ENCODE data around the gene ECE1. TPM values are rescaled to one million over a fixed set of nuclear protein-coding genes. Genes with fewer than 3 reads are reported as not detected.
"Not testable (repeated sequence)": the region's sequence is repeated elsewhere in the genome, so short reads cannot be mapped to it uniquely, and the experiment has no call there.

Gene ECE1
- total RNA-seq, 4 donors from 2014 or later: 105 to 122 (median 112) TPM

DNA sequence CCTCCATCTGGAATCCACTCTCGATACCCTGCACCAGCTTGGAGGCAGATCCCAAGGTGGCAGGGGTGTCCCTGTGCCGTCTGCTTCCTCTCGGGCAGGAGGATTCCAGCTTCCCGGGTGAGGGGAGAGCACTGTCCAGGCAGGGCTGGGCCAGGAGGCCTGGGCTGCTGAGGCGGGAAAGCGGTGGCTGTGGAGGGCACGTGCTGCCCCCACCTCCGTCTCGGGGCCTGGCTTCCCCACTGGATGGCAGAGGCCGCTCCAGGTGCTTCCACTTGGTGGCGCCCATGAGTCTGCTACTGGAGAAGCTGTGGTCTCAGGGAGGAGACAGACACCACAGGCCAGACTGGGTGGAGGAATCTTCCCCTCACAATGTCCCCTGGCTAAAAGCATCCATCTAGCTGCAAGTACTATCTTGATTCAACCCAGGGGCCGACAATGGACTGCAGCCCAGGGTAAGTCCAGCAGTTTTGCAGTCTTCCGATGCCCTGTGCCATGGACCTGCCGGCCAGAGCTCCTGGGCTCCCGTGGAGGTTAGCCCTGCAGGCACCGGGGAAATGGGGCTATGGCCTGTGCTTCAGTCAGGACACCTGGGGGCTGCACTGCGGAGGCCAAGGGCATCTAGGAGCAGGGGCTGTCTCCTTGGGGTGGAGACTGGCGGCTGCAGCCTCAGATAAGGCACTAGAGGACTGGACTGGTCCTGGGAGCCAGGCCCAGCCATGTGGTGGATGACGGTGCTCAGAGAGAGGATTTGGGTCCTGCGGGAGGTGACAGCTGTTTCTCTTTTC lies 72.3 kb downstream of the ECE1 start:
- Histone ChIP-seq H3K4me1 (no peaks in the 10 kb centered on the region), H3K9me3 (no peaks in the 10 kb centered on the region), H3K27me3 (no peaks in the 10 kb centered on the region), H3K36me3 (peaks cover 0 to 49% (median 0%) of the 10 kb centered on the region in 3 donors), H3K27ac (no peak overlapping the region), H3K4me3 (no peak overlapping the region)
- peak in 1 of 3 donors; percentile 58 for DNase-seq
- TF ChIP-seq POLR2A (IDR thresholded peaks at IDR 0.05): no peak
- TF ChIP-seq CTCF (IDR thresholded peaks at IDR 0.05): peak in 3 of 6 experiments; percentile 25 to 28 (median 26)

DNA sequence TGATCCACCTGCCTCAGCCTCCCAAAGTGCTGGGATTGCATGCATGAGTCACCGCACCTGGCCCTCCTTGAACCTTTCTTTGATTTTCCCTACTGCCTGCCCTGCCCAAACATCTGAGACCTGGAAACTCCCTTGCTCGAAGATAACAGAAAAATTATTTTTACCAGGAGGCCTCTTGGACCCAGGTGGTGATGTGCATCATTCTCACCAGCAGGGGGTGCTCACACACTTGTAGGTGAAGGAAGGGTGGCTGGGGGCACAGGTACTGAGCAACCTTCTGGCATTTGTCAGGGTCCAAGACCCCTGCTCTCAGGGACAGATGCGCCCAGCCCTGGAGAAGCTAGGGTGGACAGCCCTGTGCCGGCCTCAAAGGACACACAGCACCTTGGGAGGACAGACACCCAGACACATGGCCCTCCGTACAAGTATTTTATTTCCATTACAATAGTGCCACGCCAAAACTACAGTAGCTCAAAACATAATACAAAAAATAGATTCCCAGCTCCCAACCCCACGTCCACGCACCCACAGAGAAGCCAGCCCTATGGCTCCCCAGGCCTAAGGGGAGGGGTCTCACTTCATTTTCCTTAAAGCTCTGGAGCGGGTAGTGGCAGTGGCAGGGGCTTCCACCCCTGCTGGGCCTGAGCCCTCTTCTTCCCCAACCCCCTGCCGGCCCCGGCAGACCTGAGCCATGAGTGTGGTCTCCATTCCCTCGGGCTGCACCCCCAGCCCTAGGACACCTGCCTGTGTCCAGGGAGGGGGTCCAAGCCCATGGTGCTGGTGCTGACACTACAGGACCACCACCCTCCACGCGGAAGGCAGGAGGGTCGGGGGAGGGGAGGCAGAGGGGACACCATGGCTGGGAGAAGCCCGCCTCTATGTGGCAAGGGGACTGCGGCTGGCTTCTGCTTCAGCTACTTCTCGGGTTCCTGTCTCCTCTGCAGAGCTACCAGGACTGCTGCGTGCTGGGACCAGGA lies 73.1 kb downstream of the ECE1 start:
- Histone ChIP-seq H3K4me3 (no peak overlapping the region), H3K9me3 (no peaks in the 10 kb centered on the region), H3K4me1 (no peaks in the 10 kb centered on the region), H3K27ac (no peak overlapping the region), H3K27me3 (no peaks in the 10 kb centered on the region), H3K36me3 (peaks cover 0 to 40% (median 0%) of the 10 kb centered on the region in 3 donors)
- TF ChIP-seq CTCF (IDR thresholded peaks at IDR 0.05): peak; percentile 59 to 82 (median 70)
- no peak for TF ChIP-seq POLR2A (IDR thresholded peaks at IDR 0.05)
- DNase-seq: peak; percentile 64 to 83 (median 74)

- H3K9me3 ChIP-seq: no peaks in the 10 kb centered on the region
- H3K4me3 ChIP-seq: no peak overlapping the region
- no peaks in the 10 kb centered on the region for H3K27me3 ChIP-seq
- TF ChIP-seq CTCF (IDR thresholded peaks at IDR 0.05) (no peak), POLR2A (IDR thresholded peaks at IDR 0.05) (no peak)
- H3K36me3 ChIP-seq: no peaks in the 10 kb centered on the region
- no peaks in the 10 kb centered on the region for H3K4me1 ChIP-seq
- no peak for DNase-seq
- no peak overlapping the region for H3K27ac ChIP-seq
Observed at GRCh38 chr1:21212126-21212525, 78.1 kb downstream of the ECE1 start.

DNA sequence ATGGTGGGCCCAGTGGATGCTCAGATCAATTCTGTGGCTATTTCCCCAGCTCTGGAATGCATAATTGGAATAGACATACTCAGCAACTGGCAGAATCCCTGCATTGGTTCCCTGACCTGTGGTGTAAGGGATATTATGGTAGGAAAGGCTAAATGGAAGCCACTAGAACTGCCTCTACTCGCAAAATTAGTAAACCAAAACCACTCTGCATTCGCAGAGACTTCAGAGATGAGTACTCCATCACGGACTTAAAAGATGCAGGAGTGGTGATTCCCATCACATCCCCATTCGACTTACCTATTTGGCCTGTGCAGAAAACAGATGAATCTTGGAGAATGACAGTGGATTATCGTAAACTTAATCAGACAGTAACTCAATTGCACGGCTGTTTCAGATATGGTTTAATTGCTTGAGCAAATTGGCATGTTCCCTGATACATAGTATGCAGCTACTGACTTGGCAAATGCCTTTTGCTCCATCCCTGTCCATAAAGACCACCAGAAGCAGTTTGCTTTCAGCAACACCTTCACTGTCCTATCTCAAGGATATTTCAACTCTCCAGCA lies 82.0 kb downstream of the ECE1 start:
- not testable (repeated sequence) for H3K27ac ChIP-seq, H3K36me3 ChIP-seq, H3K4me1 ChIP-seq, DNase-seq, H3K27me3 ChIP-seq, H3K9me3 ChIP-seq, H3K4me3 ChIP-seq

DNA sequence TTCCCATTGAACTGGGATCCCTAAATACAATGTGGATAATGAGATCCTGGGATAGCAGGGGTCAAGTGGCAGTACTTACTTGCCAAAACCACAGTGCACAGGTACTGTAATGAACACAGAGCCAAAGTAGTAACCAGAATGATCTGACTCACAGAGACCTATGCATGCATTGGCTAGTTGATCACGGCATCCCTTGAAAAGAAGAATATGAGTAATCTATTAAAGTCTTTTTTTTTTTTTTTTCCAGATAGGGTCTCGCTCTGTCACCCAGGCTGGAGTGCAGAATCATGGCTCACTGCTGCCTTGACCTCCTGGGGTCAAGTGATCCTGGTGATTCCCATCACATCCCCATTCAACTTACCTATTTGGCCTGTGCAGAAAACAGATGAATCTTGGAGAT lies 84.1 kb downstream of the ECE1 start:
- Histone ChIP-seq H3K4me1 (no peaks in the 10 kb centered on the region), H3K9me3 (no peaks in the 10 kb centered on the region), H3K36me3 (no peaks in the 10 kb centered on the region), H3K27me3 (no peaks in the 10 kb centered on the region), H3K4me3 (no peak overlapping the region), H3K27ac (no peak overlapping the region)
- no peak for DNase-seq
- no peak for TF ChIP-seq CTCF (IDR thresholded peaks at IDR 0.05)
- TF ChIP-seq POLR2A (IDR thresholded peaks at IDR 0.05): no peak
